ENCODE measurements around the gene IFIT1. TPM values are rescaled to one million over a fixed set of nuclear protein-coding genes. Genes with fewer than 3 reads are reported as not detected.

IFIT1 gene
- total and polyA plus RNA-seq, 2 experiments from 2014 or later: 1.5 to 3.9 TPM

- TF ChIP-seq, protein P1, sequence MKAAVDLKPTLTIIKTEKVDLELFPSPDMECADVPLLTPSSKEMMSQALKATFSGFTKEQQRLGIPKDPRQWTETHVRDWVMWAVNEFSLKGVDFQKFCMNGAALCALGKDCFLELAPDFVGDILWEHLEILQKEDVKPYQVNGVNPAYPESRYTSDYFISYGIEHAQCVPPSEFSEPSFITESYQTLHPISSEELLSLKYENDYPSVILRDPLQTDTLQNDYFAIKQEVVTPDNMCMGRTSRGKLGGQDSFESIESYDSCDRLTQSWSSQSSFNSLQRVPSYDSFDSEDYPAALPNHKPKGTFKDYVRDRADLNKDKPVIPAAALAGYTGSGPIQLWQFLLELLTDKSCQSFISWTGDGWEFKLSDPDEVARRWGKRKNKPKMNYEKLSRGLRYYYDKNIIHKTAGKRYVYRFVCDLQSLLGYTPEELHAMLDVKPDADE (IDR thresholded peaks at IDR 0.05): no peak
- TF ChIP-seq STAT1 (IDR thresholded peaks at IDR 0.05; ENCODE audit: unreplicated experiment) (no peak), EZH2 (IDR thresholded peaks at IDR 0.05; ENCODE audit: low read depth, unreplicated experiment) (no peak)
- TF ChIP-seq, protein P2, sequence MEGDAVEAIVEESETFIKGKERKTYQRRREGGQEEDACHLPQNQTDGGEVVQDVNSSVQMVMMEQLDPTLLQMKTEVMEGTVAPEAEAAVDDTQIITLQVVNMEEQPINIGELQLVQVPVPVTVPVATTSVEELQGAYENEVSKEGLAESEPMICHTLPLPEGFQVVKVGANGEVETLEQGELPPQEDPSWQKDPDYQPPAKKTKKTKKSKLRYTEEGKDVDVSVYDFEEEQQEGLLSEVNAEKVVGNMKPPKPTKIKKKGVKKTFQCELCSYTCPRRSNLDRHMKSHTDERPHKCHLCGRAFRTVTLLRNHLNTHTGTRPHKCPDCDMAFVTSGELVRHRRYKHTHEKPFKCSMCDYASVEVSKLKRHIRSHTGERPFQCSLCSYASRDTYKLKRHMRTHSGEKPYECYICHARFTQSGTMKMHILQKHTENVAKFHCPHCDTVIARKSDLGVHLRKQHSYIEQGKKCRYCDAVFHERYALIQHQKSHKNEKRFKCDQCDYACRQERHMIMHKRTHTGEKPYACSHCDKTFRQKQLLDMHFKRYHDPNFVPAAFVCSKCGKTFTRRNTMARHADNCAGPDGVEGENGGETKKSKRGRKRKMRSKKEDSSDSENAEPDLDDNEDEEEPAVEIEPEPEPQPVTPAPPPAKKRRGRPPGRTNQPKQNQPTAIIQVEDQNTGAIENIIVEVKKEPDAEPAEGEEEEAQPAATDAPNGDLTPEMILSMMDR (conservative IDR thresholded peaks at IDR 0.05; ENCODE audit: low read depth in 2 of 2): no peak
- TF ChIP-seq, protein P3, sequence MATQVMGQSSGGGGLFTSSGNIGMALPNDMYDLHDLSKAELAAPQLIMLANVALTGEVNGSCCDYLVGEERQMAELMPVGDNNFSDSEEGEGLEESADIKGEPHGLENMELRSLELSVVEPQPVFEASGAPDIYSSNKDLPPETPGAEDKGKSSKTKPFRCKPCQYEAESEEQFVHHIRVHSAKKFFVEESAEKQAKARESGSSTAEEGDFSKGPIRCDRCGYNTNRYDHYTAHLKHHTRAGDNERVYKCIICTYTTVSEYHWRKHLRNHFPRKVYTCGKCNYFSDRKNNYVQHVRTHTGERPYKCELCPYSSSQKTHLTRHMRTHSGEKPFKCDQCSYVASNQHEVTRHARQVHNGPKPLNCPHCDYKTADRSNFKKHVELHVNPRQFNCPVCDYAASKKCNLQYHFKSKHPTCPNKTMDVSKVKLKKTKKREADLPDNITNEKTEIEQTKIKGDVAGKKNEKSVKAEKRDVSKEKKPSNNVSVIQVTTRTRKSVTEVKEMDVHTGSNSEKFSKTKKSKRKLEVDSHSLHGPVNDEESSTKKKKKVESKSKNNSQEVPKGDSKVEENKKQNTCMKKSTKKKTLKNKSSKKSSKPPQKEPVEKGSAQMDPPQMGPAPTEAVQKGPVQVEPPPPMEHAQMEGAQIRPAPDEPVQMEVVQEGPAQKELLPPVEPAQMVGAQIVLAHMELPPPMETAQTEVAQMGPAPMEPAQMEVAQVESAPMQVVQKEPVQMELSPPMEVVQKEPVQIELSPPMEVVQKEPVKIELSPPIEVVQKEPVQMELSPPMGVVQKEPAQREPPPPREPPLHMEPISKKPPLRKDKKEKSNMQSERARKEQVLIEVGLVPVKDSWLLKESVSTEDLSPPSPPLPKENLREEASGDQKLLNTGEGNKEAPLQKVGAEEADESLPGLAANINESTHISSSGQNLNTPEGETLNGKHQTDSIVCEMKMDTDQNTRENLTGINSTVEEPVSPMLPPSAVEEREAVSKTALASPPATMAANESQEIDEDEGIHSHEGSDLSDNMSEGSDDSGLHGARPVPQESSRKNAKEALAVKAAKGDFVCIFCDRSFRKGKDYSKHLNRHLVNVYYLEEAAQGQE (IDR thresholded peaks at IDR 0.05; ENCODE audit: unreplicated experiment): no peak
Observed at GRCh38 chr10:89428877-89429276, 36.5 kb downstream of the IFIT1 start (continued).

- Mint-ChIP-seq H3K27ac (no peak overlapping the region), H3K4me3 (no peak overlapping the region), H3K4me1 (peaks cover 45% of the 10 kb centered on the region), H3K9me3 (no peaks in the 10 kb centered on the region), H3K36me3 (ENCODE audit: low read depth) (no peaks in the 10 kb centered on the region), H3K27me3 (ENCODE audit: insufficient read depth, low read depth, poor library complexity) (peaks cover 2% of the 10 kb centered on the region)
- ATAC-seq (no peak), DNase-seq (ENCODE audit: low spot score) (no peak)
- H3K27me3 ChIP-seq (ENCODE audit: insufficient read depth): no peaks in the 10 kb centered on the region
- no peaks in the 10 kb centered on the region for H3K36me3 ChIP-seq (ENCODE audit: insufficient read depth)
- H3K4me2 ChIP-seq: no peak overlapping the region
- peaks cover 24% of the 10 kb centered on the region for H3K4me1 ChIP-seq (ENCODE audit: insufficient read depth)
- no peak overlapping the region for H3K4me3 ChIP-seq
- no peaks in the 10 kb centered on the region for H3F3A ChIP-seq (replicated peaks; ENCODE audit: low read depth)
- no peak overlapping the region for H3K27ac ChIP-seq (ENCODE audit: low read depth)
- H4K20me1 ChIP-seq (replicated peaks; ENCODE audit: insufficient read depth): no peaks in the 10 kb centered on the region
- no peaks in the 10 kb centered on the region for H3K79me2 ChIP-seq (replicated peaks; ENCODE audit: insufficient read depth)
- no peak overlapping the region for H2AFZ ChIP-seq
- no peaks in the 10 kb centered on the region for H3K9me2 ChIP-seq (ENCODE audit: insufficient read depth)
- no peak for TF ChIP-seq POLR2AphosphoS5 (IDR thresholded peaks at IDR 0.05; ENCODE audit: low read depth)
- TF ChIP-seq JUNB (IDR thresholded peaks at IDR 0.05; ENCODE audit: unreplicated experiment): no peak
- TF ChIP-seq NANOG (IDR thresholded peaks at IDR 0.05; ENCODE audit: borderline replicate concordance): no peak
- no peak for TF ChIP-seq ZNF462 (CRISPR knock-in tag; IDR thresholded peaks at IDR 0.05)
- no peak for TF ChIP-seq ZNF331 (CRISPR knock-in tag; IDR thresholded peaks at IDR 0.05; ENCODE audit: low read depth)
Observed at GRCh38 chr10:89431977-89432376, 39.6 kb downstream of the IFIT1 start.
